GM12801 (cell line): Measurements from ENCODE around the gene SH3GL2.

Source experiments
- TF ChIP-seq, protein P1 (sequence below): IDR thresholded peaks from one replicate; pipeline ENCODE4 v1.5.1; 2011; ENCODE audit warnings: control low read depth; ENCODE audit not compliant: insufficient read length; ENCODE audit errors: extremely low read depth

Gene SH3GL2

DNA sequence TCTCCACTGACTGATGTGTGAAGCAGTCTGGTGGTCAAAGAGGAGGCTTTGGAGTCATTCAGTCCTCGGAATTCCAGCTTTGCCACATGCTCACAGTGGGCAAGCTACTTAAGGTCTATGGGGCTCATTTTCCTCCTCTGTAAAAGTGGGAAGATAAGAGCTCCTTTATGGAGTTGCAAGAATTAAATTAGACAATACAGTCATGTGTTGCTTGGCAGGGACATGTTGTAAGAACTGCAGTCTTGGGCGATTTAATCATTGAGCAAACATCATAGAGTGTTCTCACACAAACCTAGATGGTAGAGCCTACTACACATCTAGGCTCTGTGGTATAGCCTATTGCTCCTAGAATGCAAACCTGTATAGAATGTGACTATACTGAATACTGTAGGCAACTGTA lies 253.9 kb downstream of the SH3GL2 start:
- TF ChIP-seq, protein P1, sequence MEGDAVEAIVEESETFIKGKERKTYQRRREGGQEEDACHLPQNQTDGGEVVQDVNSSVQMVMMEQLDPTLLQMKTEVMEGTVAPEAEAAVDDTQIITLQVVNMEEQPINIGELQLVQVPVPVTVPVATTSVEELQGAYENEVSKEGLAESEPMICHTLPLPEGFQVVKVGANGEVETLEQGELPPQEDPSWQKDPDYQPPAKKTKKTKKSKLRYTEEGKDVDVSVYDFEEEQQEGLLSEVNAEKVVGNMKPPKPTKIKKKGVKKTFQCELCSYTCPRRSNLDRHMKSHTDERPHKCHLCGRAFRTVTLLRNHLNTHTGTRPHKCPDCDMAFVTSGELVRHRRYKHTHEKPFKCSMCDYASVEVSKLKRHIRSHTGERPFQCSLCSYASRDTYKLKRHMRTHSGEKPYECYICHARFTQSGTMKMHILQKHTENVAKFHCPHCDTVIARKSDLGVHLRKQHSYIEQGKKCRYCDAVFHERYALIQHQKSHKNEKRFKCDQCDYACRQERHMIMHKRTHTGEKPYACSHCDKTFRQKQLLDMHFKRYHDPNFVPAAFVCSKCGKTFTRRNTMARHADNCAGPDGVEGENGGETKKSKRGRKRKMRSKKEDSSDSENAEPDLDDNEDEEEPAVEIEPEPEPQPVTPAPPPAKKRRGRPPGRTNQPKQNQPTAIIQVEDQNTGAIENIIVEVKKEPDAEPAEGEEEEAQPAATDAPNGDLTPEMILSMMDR, result no peak

DNA sequence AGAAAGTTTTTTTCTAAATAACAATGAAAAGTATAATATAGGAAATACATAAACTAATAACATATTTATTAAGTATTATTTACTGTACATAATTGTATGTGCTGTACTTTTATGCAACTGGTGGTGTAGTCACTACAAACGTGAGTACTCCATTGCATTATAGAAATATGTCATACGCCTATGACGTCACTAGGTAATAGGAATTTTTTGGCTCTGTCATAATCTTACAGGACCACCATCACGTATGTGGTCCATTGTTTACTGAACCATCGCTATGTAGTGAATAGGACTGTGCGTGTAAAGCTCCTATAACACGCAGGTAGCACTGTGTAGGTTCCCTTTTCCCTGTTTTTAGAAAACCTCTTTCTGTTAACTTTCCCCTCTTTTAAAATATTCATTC lies 255.0 kb downstream of the SH3GL2 start:
- TF ChIP-seq, protein P1, result no peak

DNA sequence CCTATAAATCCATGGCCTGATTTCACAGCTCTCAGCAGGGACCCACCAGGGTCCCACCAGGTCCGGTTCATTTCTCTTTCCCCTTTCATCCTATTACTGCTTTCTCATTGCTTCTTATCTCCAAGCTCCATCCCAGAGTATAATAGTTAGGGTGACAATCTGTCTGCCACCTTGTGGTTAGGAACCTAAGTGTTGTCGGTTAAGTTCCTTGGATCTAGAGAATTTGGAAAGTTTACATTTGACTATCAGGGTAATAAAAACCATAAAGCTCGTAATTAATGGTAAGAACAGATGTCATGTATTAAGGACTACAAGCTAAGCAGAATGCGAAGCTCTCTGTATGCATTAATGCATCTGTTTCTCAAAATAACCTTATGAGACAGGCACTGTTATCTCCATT lies 259.1 kb downstream of the SH3GL2 start:
- TF ChIP-seq, protein P1, result no peak

DNA sequence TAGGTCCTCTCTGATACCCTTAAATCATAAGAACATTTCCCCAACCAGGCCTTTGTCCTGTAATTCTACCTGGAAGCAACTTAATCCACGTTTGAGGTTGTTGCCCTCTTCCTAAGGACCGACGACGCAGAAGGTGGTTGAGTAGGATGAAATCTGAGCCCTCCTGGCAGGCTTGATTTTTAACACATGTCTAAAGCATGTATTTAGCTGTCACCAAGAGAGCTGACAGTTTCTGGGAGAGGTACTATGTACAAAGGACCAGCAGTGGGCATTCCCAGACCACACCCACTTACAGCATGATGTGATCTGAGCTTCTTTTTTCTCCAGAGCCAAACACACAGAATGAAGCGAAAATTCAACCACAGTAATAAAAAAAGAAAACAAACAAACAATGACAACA lies 260.9 kb downstream of the SH3GL2 start:
- TF ChIP-seq, protein P1, result no peak

DNA sequence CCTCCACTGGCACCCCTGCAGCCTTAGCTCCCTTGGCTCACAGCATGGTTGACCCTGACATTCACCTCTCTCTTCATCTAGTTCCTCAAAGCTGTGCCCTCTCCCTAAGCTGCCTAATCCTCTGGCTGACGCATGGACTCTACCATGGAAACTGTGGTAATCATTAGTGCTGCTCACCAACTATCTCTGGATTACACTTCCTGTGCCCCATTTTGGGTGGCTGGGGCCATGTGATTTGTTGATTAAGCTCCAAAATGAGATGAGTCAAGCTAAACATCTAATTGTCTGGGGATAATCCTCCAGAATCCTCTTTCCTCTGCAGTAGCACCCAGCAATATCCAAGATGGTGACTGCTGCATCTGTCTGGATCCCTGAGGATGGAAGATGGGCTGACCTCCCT lies 264.4 kb downstream of the SH3GL2 start:
- TF ChIP-seq, protein P1, result no peak
